HG03097 (cell line): ENCODE measurements around the gene HSD3B7.
"Not testable (repeated sequence)": the region's sequence is repeated elsewhere in the genome, so short reads cannot be mapped to it uniquely, and the experiment has no call there.

Experiments
- ATAC-seq: cut with Tn5 transposase; IDR thresholded peaks from one replicate; pipeline ENCODE4 v1.9.1; 2021; ENCODE audit not compliant: unreplicated experiment, low FRiP score

The HSD3B7 gene

DNA sequence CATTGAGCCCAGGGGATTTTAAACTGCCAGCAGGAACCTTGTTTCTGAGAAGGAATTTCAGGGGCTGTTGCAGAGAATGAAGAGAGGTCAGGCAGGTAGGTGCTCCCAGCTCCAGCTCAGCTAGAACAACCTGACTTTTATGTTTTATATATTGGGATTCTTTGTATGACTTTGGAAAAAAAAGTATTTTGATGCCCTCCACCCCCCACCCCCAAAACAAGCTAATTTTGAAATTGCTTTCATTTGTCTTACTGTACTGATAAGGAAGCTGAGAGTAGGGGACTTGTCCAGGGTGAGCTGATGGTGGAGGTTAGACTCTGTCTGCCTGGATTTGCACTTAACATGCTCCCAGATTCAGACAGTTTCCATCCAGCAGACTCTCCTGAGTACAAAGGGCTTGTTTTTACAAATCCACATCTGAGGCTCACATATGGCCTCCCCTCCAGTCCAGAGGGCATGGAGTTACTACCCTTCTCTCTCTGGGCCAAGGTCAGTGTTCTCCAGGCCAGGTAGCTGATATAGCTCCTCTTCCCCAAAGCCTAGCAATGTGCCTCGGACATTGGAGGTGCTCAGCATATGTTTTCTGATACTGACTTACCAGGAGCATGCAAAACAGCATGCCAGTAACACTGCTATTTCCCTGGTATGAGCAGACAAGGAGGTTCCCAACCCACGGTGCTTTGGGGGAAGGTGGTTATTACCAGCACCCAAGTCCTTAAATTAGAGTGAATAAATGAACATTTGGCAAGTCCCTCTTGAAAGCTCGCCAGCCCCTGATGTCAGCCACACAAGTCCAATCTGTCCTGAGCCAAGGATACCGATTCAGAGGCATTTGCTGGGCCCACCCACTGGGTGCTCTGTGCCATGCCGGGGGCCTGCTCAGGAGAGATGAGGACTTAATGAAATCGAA lies 14.1 kb downstream of the HSD3B7 start:
- ATAC-seq: no peak

GRCh38 chr16:31000671-31001382 lies 15.8 kb downstream of the HSD3B7 start:
- no peak for ATAC-seq

DNA sequence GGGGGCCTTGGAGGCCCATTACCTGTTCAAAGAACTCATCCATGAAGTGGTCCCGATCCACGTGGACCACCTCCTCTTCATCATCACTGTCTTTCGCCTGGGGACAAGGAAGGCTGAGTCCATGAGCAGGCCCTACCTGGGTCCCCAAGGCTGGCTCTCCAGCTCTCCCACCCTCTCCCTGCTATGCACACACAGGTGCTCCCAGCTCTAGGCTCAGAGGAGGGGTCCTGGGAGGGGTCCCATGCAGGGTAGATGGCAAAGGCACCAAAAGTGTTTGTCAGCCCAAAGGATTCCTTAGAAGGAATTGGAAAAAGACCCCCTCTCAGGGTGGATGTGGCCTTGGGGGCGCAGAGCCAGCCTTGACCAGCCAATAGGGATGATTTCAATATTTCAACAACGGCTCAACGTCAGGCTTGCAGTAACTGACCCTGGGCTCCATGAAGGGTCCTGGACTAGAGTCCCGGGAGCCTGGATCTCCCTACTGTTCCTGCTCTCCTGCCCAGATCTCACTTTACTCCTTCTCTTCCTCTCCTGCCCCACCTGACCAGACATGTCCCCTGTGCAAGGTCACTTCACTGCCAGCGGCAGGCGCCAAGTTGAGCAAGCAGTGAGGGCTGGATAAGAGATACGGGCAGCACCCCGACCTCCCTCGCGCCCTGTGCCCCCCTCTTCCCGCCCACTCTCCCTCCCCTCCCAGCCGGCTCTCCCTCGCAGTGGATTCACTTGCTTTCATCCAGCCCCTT lies 16.7 kb downstream of the HSD3B7 start:
- no peak for ATAC-seq

- ATAC-seq: no peak
These were observed 17.3 kb downstream of the HSD3B7 start for GRCh38 chr16:31002250-31002700.

DNA sequence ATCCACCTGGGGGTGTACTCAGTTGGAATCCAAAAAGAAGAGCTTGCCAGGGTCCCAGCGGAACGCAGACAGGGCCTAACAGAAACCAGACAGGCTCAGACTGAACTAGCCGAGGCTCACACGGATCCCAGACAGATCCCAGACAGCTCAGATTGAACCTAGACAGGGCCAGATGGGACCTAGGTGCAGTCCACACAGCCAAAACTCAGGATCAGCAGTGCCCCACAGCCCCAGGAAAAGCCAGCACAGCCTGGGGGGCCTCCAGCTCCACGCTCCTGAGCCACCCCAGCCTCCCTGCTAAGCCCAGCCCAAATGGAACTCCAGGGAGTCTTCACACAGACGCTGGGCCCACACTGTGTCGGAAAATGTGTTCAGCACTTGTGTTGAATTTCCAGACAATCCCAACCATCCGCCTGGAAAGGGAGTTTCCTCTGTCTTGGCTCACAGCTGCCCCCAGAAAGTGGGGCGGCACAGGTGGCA lies 17.9 kb downstream of the HSD3B7 start:
- ATAC-seq: no peak

DNA sequence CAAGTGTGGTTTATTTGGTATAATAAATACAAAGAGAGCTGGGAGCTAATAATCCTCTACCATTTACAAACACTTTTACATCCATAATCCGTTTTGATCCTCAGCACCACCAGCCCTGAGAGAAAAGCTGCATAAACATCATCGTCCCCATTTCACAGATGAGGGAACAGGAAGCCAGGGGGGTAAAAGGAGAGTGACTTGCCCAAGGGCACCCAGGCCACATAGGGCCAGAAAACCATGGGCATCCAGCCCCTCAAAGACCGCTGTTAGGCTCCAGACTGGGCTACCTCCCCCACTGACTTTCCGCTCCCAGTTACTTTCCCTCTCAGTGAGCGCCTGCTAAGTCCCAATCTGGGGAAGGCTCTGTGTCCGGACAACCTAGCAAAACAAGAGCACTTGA lies 18.7 kb downstream of the HSD3B7 start:
- no peak for ATAC-seq

GRCh38 chr16:31004658-31005057 lies 19.7 kb downstream of the HSD3B7 start:
- ATAC-seq: no peak

- no peak for ATAC-seq
These were observed 20.5 kb downstream of the HSD3B7 start for GRCh38 chr16:31005350-31006085.

GRCh38 chr16:31006086-31006385 lies 21.0 kb downstream of the HSD3B7 start:
- no peak for ATAC-seq

DNA sequence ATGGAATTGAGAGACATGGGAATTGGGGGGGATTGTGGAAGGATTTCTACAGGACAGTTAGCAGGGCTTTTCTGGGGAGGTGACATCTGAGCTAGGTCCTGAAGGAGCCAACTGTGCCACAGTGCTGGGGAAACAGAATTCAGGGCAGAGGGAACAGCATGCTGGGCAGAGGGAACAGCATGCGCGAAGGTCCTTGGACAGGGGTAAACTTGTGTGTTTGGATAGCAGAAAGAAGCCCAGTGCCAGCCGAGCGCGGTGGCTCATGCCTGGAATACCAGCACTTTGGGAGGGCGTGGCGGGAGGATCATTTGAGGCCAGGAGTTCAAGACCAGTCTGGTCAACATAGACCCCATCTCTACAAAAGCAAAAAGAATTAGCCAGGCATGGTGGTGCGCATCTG lies 21.6 kb downstream of the HSD3B7 start:
- ATAC-seq: no peak

DNA sequence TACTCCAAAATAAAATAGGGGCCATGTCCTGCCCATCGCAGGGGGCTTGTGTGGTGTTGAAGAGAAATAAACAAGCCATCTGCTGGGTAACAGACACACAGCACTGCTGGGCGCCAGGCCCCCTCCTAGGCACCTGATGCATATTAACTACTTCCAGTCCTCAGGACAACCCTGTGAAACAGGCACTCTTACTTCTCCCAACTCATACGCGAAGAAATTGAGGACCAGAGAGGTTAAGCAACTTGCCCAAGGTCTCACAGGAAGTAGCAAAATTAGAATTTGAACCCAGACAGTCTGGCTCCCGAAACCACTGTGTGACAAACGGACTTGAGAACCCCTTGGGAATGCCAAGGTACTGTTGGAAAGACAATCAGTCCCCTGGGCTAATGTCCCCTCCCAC lies 22.7 kb downstream of the HSD3B7 start:
- ATAC-seq: no peak

- no peak for ATAC-seq
These were observed 23.1 kb downstream of the HSD3B7 start for GRCh38 chr16:31008149-31008548.

DNA sequence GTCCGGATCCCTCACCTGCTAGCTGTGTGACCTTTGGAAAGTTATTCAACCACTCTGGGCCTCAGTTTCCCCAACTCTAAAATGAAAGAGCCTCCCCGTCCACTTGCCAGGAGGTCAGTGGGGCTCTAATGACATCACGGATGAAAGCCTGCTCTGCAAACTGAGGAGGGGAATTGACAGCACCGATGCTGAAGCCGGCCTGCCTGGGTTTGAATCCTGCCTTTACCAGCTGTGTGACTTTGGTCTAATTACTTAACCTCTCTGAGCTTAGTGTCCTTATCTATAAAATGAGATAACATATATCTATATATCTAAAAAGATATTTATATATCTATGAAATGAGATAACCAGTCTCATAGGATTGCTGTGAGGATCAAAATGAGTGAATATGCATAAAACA lies 23.5 kb downstream of the HSD3B7 start:
- no peak for ATAC-seq

DNA sequence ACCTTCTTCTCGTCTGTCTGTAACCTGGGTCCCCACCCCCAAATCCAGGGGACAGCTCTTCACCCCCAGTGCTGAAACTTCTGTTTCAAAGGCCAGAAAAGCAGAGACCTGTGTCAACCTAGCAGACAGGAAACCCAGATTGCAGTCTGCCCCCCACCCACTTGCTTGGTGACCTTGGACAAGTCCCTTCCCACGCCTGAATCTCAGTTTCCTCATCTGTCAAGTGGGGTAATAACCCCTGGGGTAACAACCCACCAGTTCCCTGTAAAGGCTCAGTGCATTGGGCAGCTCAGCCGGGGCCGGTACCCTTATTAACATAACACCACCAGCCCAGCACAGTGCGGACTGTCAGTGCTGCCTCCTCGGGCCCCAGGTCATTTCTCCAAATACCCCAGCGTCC lies 24.1 kb downstream of the HSD3B7 start:
- ATAC-seq: no peak

GRCh38 chr16:31009894-31010584 lies 25.0 kb downstream of the HSD3B7 start:
- no peak for ATAC-seq

- no peak for ATAC-seq
These were observed 25.7 kb downstream of the HSD3B7 start, which contains the start of gene STX1B for GRCh38 chr16:31010585-31011325. TSS of gene STX1B (minus strand) at chr16:31010638. CDS start at chr16:31010396, 242 bp downstream.

- not testable (repeated sequence) for ATAC-seq
These were observed 26.8 kb downstream of the HSD3B7 start for GRCh38 chr16:31011815-31012214.

DNA sequence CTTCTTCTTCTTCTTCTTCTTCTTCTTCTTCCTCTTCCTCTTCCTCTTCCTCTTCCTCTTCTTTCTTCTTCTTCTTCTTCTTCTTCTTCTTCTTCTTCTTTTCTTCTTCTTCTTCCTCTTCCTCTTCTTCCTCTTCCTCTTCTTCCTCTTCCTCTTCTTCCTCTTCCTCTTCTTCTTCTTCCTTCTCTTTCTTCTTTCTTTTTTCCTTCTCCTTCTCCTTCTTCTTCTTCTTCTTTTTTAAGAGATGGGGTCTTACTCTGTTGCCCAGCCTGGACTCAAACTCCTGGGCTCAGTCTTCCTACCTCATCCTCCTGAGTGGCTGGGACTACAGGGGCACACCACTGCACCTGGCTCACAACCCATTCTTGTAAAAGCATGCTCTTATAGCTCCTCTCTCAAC lies 28.3 kb downstream of the HSD3B7 start:
- ATAC-seq: not testable (repeated sequence)

DNA sequence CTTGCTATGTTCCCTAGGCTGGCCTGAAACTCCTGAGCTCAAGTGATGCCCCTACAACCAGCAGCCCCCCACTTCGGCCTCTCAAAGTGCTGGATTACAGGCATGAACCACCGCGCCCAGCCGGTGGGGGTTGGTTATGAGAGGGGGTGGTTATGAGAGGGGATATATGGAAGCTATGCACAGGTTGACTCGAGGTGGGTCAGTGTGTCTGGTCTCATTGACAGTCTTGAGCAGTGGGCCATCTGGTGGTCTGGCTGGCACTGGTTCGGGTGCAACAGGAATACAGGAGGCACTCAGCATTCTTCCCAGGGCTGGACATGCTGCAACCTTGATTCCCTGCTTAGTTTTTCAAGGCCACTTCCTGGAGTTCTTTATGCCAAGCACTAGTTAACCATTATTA lies 31.0 kb downstream of the HSD3B7 start:
- ATAC-seq: no peak
